HG03354 (cell line): ENCODE measurements around the gene DIS3L.
"Not testable (repeated sequence)": the region's sequence is repeated elsewhere in the genome, so short reads cannot be mapped to it uniquely, and the experiment has no call there.

Source experiments
- ATAC-seq: cut with Tn5 transposase; IDR thresholded peaks from one replicate; pipeline ENCODE4 v1.9.1; 2021; ENCODE audit warnings: mild to moderate bottlenecking; ENCODE audit not compliant: unreplicated experiment, poor library complexity, severe bottlenecking

Gene DIS3L

DNA sequence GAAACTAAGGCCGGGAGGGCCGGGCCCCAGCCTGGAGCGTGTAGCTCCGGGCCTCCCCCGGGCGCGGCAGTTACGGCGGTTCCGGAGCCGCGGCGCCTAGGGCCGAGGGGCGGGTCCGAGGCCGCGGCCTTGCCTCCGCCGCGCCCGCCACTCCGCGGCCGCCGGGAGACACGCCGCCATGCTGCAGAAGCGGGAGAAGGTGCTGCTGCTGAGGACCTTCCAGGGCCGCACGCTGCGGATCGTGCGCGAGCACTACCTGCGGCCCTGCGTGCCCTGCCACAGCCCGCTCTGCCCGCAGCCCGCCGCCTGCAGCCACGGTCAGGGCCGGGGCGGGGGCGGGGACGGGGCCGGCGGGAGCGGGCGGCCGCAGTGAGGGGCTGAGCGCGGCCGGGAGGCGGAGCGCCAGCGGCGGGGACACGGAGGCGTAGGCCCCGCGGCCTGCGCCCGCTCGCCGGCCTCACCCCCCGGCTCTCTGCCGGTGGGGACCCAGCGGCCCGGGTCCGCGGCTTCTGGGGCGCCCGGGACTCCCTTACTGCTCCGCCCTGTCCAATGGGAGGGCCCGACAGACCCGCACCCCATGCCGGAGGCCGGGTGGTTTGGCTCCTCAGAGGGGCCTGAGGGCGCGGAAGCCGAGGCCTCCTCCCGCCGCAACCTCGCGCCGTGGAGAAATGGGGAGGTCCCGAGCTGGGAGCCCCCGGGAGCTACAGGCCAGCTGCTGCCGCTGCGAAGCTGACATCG, at the start of gene DIS3L:
TSS of gene DIS3L (plus strand) at position 150 of the 738 bp plus-strand sequence. CDS start at position 179, 29 bp downstream.
- peak; percentile 68 for ATAC-seq

DNA sequence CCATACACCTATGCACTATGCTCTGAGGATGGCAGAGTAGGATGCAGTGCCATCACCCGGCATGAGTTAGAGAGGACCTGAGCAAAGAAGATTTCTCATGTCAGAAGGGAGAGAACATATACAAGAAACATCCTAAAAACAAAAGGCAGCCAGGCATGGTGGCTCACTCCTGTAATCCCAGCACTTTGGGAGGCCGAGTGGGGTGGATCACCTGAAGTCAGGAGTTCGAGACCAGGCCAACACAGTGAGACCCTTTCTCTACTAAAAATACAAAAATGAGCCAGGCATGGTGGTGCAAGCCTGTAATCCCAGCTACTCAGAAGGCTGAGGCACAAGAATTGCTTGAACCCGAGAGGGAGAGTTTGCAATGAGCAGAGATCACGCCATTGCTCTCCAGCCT, 47.5 kb upstream of the DIS3L start:
- not testable (repeated sequence) for ATAC-seq

GRCh38 chr15:66246937-66247336, 46.4 kb upstream of the DIS3L start:
- no peak for ATAC-seq

- ATAC-seq, result no peak
Measured at GRCh38 chr15:66249605-66250174, 43.7 kb upstream of the DIS3L start.

GRCh38 chr15:66251065-66251789, 42.1 kb upstream of the DIS3L start:
- no peak for ATAC-seq

- ATAC-seq, result no peak
Measured at GRCh38 chr15:66251790-66252684, 41.3 kb upstream of the DIS3L start.

DNA sequence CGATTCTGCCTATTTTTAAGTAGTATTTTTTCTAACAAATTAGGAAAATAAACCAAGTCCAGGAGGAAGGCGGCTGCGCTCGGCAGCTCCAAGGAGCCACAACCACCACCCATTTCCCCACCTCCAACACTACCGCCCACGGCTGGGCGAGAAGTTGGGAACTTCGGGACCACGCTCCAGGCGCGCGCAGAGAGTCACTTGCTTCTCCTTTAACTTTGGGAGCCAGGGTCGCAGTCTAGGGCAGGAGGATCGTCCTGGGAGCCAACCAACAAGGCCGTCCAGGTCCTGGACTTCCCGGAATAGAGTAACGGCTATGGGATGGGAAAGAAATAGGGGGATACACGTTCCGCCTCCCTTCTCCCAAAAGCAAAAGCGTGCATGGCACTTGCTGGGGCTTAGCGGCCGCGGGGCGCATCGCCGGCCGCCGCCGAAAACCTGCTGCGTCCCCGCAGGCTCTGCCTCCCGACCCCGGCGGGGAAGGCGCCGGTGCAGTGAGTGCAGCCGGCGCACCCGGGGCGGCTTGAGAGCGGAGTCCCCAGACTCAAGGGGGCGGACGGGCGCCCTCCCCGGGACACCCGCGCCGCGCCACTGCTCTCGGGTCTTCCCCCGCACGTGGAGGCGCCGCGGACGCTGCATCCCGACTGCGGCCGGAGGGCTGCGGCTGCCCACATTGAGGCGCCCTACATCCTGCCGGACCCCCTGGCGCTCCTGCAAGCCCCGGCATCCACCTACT, 40.5 kb upstream of the DIS3L start:
- no peak for ATAC-seq

- ATAC-seq, result no peak
Measured at GRCh38 chr15:66253418-66254088, 39.8 kb upstream of the DIS3L start, which contains the start of gene MEGF11. MEGF11 (minus strand) TSS chr15:66253750; CDS start chr15:66128403, 125,347 bp downstream.

- no peak for ATAC-seq
Measured at GRCh38 chr15:66254089-66254950, 39.0 kb upstream of the DIS3L start.

DNA sequence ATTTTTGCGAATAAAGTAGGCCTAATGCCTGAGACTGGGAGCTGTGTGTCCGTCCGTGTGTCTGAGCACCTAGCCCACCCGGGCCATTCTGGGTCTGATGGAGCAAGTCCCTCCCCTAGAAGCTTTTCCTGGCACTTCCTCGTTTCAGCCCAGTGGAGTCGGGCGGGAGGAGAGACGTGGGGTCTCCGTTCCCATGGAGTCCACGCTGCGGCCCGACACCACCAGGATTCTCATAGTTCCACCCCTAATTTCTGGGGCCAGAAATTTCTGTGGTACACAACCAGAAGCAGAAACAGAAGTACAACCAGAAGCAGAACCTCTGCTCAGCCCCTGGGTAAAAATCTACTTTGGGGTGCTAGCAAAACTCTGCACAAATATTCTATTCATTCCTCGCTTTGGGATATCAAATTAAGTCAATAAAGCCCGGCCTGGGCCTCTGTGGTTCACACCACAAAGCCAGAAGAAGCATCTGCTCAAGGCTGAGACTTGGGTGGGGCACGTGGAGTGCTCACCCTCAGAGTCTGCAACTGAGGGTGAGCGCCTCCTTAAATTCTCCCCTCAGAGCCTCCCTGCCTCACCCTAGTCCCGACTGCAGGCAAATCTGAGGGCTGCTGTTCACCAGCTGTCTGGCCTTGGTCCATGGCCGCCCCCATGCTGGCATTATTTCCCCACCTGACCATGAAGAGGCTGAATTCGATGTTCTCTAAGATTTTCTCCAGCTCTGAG, 38.3 kb upstream of the DIS3L start:
- no peak for ATAC-seq

GRCh38 chr15:66256692-66257091, 36.7 kb upstream of the DIS3L start:
- no peak for ATAC-seq

DNA sequence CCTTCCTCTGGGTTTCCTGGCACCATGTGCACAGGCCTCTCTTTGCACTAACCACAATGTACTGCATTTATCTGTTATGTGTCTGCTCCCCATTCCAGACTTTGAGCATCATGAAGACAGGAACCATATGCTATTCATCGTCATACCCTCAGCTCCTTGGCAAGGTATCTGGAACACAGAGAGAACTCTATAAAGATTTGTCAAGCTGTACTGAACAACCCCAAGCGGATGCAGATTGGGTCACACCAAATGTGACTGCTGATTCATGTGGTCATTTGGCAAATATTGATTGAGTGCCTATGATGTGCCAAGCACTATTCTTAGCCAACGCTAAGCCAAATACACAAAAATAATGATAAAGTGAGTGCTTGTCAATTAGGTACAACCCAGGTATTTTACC, 32.3 kb upstream of the DIS3L start:
- ATAC-seq, result no peak

DNA sequence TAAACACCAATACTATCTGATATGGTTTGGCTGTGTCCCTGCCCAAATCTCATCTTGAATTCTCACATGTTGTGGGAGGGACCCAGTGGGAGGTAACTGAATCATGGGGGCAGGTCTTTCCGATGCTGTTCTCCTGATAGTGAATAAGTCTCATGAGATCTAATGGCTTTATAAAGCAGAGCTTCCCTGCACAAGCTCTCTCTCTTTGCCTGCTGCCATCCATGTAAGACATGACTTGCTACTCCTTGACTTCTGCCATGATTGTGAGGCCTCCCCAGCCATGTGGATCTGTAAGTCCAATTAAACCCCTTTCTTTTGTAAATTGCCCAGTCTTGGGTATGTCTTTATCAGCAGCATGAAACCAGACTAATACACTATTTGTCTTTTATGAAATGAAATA, 30.5 kb upstream of the DIS3L start:
- not testable (repeated sequence) for ATAC-seq

GRCh38 chr15:66264859-66265513, 28.4 kb upstream of the DIS3L start:
- no peak for ATAC-seq

DNA sequence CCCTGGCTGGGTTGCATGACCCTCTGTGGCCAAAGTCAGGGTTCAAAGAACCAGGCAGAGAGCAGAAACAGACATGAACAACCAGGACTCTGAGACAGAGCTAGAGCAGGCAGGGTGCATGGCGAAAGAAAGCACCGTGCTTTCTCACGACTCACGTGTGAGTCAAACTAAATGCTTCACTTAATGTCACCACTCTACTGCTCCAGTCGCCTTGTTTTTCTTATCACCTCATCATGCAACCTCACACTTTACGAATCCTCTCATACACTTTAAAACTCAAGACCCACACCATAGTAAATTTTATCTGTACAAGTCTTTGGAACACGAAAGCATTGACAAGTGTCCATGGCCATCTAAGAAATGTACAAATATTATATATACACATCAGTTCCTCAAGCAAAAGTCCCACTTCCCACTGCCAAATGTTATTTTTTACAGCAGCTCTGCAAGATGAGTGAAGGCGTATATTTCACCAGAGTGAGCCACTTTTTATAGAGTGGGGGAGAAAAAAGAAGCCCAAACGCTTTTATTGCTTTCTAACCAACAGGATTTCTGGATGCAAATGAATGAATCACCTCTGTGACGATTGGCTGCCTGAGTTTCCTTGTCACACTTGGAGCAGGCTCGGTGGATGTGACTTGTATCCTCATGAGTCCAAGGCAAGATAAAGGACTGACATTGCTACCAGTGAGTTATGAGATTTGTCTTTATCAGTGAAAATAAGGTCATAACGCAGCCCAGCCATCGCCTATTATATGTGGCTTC, 23.9 kb upstream of the DIS3L start:
- no peak for ATAC-seq

DNA sequence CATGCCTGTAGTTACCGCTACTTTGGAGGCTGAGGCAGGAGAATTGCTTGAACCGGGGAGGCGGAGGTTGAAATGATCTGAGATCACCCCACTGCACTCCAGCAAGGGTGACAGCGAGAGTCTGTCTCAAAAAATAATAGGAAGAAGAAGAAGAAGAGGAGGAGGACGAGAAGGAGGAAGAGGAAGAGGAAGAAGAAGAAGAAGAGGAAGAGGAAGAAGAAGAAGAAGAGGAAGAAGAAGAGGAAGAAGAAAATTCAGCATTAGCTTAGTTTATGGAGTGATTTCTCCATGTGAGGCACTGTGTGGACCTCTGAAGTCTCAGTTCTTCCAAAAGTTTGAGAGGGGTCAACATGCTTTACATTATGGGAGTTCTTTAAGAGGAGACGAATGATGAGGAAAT, 22.4 kb upstream of the DIS3L start:
- no peak for ATAC-seq
